Fibroblast of pulmonary artery (primary cell): Measurements from ENCODE around the gene COL4A2.

Source experiments
- DNase-seq: peaks from one replicate; pipeline ENCODE4 v3.0.0-alpha.2; 2010; ENCODE audit warnings: low read depth
- H3K4me3 ChIP-seq: replicated peaks from 2 replicates; pipeline ENCODE4 v1.5.1; 2011; ENCODE audit warnings: low read depth, mild to moderate bottlenecking, control low read depth, low read length, moderate library complexity
- CTCF ChIP-seq: IDR thresholded peaks from 2 replicates; pipeline ENCODE4 v1.5.1; 2011; ENCODE audit warnings: mild to moderate bottlenecking, control low read depth, low read length, inconsistent platforms; ENCODE audit errors: missing control alignments

The COL4A2 gene

GRCh38 chr13:110278859-110279258 is 28.2 kb upstream of the COL4A2 start:
- no peak for DNase-seq
- no peak for TF ChIP-seq CTCF
- no peak overlapping the region for H3K4me3 ChIP-seq

GRCh38 chr13:110279684-110280083 is 27.4 kb upstream of the COL4A2 start:
- no peak overlapping the region for H3K4me3 ChIP-seq
- no peak for DNase-seq
- no peak for TF ChIP-seq CTCF

GRCh38 chr13:110280231-110280813 is 26.8 kb upstream of the COL4A2 start:
- no peak for TF ChIP-seq CTCF
- H3K4me3 ChIP-seq: no peak overlapping the region
- no peak for DNase-seq

- DNase-seq: no peak
- no peak overlapping the region for H3K4me3 ChIP-seq
- no peak for TF ChIP-seq CTCF
These were observed 25.9 kb upstream of the COL4A2 start for GRCh38 chr13:110280985-110281688.

- no peak overlapping the region for H3K4me3 ChIP-seq
- DNase-seq: no peak
- TF ChIP-seq CTCF: no peak
These were observed 25.3 kb upstream of the COL4A2 start for GRCh38 chr13:110281736-110282135.

GRCh38 chr13:110282316-110282841 is 24.7 kb upstream of the COL4A2 start:
- no peak overlapping the region for H3K4me3 ChIP-seq
- DNase-seq: no peak
- TF ChIP-seq CTCF: no peak
